ENCODE measurements around the gene HSPA4. TPM values are rescaled to one million over a fixed set of nuclear protein-coding genes. Genes with fewer than 3 reads are reported as not detected.
"Not testable (repeated sequence)": the region's sequence is repeated elsewhere in the genome, so short reads cannot be mapped to it uniquely, and the experiment has no call there.

HSPA4 gene
- total RNA-seq = 10 to 100 TPM; 68.0 to 79.9 TPM
- long read RNA-seq, full-length matches to known transcripts = 70 of 93 reads
- long read RNA-seq, partial matches to known transcripts = 16 of 93 reads
- long read RNA-seq, other reads (novel, unspliced or antisense) = 7 of 93 reads

DNA sequence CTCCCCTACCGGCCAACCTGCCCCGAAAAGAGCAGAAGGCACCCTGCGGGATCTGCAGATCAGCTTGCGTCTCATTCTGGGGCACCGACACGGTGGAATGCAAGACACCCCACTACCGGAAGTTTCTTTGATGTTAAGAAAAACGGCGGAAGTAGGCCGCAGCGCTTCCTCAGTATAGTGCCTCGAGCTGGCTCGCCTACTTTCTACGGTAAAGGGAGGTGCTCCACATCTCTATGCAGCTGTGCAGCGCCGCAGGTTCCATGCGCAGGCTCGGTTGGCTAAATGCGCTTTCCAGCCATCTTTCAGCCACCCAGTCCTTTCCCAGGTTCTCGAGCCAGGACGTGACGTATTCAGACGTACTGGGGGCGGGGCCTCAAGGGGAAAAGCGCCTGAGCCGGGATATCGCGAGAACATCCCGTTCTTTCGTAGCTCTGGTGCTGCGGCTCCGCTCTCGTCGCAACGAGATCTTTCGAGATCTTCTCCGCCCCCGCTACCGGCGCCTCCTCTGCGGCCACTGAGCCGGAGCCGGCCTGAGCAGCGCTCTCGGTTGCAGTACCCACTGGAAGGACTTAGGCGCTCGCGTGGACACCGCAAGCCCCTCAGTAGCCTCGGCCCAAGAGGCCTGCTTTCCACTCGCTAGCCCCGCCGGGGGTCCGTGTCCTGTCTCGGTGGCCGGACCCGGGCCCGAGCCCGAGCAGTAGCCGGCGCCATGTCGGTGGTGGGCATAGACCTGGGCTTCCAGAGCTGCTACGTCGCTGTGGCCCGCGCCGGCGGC lies at the start of gene HSPA4:
HSPA4 (plus strand) TSS at position 472 of the 775 bp plus-strand sequence; CDS start at position 710, 238 bp downstream.
- DNase-seq (peak; percentile 99), ATAC-seq (peak; percentile 93 to 95)
- intact Hi-C loops (cut with DNase I) = no loop called here

DNA sequence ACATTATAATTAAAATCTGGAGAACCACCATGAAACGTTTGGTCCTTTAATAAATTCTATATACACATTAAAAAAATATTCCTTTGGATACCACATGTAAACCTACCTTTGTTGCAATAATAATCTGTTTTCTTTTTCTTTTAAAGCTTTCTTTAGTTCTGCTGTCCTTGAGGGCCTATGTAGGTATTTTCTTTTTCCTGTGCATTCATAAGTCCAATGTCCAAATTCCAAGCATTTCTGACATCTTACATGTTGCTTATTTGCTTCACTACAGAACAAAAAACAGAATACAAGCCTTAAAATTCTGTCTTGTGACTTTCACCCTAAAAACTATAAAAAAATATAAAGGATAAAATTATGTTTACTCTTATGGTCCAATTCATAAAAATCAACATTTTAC lies 45.2 kb upstream of the HSPA4 start:
- ATAC-seq (no peak), DNase-seq (no peak)
- intact Hi-C loops (cut with DNase I) = no loop called here

DNA sequence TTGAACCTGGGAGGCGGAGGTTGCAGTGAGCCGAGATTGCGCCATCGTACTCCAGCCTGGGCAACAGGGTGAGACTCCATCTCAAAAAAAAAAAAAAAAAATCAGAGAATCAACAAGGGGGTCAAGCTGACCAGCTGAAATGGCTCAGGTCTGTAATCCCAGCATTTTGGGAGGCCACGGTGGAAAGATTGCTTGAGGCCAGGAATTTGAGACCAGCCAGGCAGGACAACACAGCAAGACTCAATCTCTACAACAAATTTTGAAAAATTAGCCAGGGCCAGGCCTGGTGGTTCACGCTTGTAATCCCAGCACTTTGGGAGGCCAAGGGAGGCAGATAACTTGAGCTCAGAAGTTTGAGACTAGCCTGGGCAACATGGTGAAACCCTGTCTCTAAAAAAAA lies 43.4 kb upstream of the HSPA4 start:
- intact Hi-C loops (cut with DNase I); ATAC-seq; DNase-seq: not testable (repeated sequence)

GRCh38 chr5:133015466-133015865 lies 36.3 kb upstream of the HSPA4 start:
- DNase-seq (no peak), ATAC-seq (no peak)
- intact Hi-C loops (cut with DNase I) = no loop called here

- intact Hi-C loops (cut with DNase I) = no loop called here
- DNase-seq (no peak), ATAC-seq (no peak)
Measured at GRCh38 chr5:133017964-133018363, 33.8 kb upstream of the HSPA4 start.

DNA sequence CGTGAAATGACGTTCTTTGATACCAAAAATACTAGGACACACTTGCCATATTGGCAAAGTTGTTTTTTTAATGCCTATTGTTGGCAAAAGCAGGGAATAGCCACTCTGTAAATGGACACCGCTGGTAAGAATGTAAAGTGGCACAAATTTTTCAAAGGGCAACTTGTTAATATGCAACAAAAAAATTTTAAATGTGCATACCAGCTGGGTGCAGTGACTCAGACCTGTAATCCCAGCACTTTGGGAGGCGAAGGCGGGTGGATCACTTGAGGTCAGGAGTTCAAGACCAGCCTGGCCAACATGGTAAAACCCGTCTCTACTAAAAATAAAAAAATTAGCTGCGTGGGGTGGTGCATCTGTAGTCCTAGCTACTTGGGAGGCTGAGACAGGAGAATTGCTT lies 32.3 kb upstream of the HSPA4 start:
- ATAC-seq; DNase-seq; intact Hi-C loops (cut with DNase I): not testable (repeated sequence)

- DNase-seq (peak; percentile 96), ATAC-seq (peak; percentile 100)
- intact Hi-C loops (cut with DNase I) = loop anchor here in 1 of 2 donors (10.0 kb wide), 1 partner anchor 61 kb away; the partner anchor contains the start of gene AFF4
Measured at GRCh38 chr5:133025804-133026663, 25.8 kb upstream of the HSPA4 start, which contains the start of gene ZCCHC10. TSS of gene ZCCHC10 (minus strand) at chr5:133026549. CDS start at chr5:133026537, 12 bp downstream.

DNA sequence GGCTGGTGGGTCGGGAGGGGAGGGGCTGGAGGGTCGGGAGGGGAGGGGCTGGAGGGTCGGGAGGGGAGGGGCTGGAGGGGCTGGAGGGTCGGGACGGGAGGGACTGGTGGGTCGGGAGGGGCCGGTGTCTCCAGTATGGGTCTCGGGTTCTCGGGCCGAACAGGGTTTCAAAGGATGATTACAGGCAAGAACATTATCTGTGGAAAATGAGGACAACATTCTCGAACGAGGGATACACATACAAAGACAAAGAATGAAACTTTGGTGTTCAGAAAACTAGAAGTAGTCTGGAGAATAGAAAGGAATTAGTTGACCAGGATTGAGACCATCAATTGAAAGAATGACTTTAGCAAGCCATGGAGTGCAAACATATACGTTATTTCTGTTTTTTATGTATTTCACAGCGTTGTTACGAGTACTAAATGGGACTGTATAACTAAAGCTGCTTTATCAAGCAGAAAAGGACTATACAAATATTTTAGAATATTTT lies 25.1 kb upstream of the HSPA4 start:
- ATAC-seq = no peak
- DNase-seq = no peak
- intact Hi-C loops (cut with DNase I) = loop anchor here in 1 of 2 donors (10.0 kb wide), 1 partner anchor 62 kb away; the partner anchor contains the start of gene AFF4

DNA sequence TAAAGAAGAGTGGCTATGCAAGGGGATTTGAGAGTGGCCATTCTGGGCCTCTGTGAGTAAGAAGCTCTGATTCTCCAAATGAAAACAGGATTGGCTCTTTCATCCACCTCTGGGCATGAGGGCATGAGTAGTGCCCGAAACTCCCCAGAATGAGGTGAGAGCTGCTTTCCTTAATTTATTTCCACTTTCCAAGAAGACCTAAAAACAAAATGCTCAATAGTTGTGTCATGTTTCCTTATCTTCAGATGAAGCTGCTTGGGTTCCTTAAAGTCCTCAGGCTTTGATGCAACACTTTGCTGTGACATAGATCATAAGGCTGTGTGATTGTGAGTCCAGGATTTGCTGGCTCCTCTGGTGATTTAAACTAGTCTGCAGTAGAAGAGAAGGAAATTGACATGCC lies 22.4 kb upstream of the HSPA4 start:
- no peak for DNase-seq
- ATAC-seq = no peak
- intact Hi-C loops (cut with DNase I) = loop anchor here in 1 of 2 donors (10.0 kb wide), 1 partner anchor 65 kb away; the partner anchor contains the start of gene AFF4

GRCh38 chr5:133030343-133031005 lies 21.3 kb upstream of the HSPA4 start:
- ATAC-seq (no peak), DNase-seq (no peak)
- intact Hi-C loops (cut with DNase I) = no loop called here

DNA sequence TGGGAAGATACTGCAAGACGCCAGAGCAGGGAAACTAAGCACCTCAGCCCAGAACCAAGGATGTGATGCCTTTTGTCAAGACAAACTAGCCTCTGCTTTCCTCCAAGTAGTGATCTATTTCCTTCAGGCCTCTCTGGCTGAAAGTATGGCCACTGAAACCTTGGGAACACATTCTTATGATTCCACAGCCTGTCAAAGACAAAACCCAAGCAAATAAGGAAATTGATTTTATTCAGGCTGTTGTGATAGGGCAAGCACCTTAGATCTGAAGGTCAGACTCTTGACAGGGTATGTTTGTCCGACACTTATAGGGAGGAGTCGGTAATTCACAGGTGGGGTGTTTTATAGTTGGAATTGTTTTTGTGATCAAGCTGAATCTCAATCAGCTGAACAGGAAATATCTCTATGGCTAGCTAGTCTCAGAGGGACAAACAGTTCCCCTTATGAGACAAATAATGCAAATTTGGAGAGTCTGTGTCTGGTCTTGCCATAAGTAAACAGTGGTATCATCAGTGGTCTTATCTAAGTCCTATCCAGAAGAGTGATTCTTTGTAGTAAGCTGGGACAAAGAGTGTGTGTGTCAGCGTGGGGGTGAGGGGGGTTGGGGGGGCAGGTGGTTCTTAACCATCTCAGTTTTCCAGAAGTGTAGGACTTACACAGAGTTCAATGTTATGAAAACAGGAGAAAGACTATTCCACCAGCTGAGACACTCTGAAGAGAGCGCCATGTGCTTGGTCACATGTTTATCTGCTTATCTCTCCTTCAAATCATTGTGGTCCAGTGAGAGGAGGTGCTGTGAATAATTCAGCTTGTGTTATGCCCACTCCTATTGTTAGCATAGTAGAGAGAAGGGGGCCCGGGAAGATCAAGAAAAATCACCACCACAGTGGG lies 18.7 kb upstream of the HSPA4 start:
- intact Hi-C loops (cut with DNase I) = no loop called here
- ATAC-seq (no peak), DNase-seq (no peak)

DNA sequence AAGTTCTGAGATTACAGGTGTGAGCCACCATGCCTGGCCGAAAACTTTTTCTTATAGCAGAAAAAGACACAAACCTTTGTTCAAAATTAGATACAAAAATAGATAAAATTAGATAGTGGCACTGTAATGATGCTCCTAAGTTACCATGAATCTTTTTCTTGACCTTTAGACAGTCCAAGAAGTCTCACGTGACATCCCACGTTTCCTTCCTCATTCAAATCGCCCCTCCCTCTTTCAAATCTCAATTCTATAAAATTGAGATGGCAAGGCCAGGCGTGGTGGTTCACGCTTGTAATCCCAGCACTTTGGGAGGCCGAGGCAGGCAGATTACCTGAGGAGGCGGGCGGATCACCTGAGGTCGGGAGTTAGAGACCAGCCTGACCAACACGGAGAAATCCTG lies 17.7 kb upstream of the HSPA4 start:
- DNase-seq (no peak), ATAC-seq (no peak)
- intact Hi-C loops (cut with DNase I) = no loop called here

DNA sequence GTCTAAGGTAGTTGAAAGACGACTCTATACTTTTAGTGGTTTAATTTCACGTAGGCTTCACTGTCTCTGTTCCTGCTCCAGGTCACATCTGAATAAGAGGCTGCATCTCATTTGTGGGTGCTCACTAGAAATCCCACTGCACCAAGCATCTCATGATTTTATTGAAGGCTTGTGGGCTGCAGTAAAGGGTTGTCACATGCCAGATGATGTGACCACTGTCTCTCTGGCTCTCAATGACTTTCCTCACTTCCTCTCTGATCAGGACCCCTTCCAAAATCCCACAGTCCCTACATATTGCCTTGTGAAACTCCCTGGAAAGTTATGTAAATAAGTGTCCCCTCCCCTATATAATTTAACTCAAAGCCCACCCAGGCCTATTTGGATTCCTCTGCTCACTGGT lies 16.6 kb upstream of the HSPA4 start:
- no peak for ATAC-seq

DNA sequence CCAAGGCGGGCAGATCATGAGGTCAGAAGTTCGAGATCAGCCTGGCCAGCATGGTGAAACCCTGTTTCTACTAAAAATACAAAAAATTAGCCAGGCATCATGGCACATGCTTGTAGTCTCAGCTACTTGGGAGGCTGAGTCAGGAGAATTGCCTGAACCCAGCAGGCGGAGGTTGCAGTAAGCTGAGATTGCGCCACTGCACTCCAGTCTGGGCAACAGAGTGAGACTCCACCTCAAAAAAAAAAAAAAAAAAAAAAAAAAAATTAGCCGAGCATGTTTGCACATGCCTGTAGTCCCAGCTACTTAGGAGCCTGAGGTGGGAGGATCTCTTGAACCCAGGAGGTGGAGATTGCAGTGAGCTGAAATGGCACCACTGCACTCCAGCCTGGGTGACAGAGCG lies 15.1 kb upstream of the HSPA4 start:
- ATAC-seq; intact Hi-C loops (cut with DNase I); DNase-seq: not testable (repeated sequence)

More for the DNA sequence above, 16.6 kb upstream of the HSPA4 start:
- intact Hi-C loops (cut with DNase I) = no loop called here
- no peak for DNase-seq

GRCh38 chr5:133041157-133041784 lies 10.5 kb upstream of the HSPA4 start:
- no peak for DNase-seq
- intact Hi-C loops (cut with DNase I) = no loop called here
- ATAC-seq = no peak

- no peak for DNase-seq
- no peak for ATAC-seq
- intact Hi-C loops (cut with DNase I) = no loop called here
Measured at GRCh38 chr5:133041910-133042309, 9.9 kb upstream of the HSPA4 start.

GRCh38 chr5:133046560-133046959 lies 5.3 kb upstream of the HSPA4 start:
- ATAC-seq; intact Hi-C loops (cut with DNase I); DNase-seq: not testable (repeated sequence)
